Nephron progenitor cell (in vitro differentiated cells): ENCODE data around the gene OLA1.

Experiments used
- DNase-seq: peaks from one replicate; pipeline ENCODE4 v3.0.0; 2021
- H3K27ac Mint-ChIP-seq: 2 replicates; pipeline ENCODE4 v1.8.0; 2021; ENCODE audit warnings: mild to moderate bottlenecking, moderate library complexity, mixed read lengths
- H3K27me3 Mint-ChIP-seq: 2 replicates; pipeline ENCODE4 v1.8.0; 2021; ENCODE audit warnings: mild to moderate bottlenecking, low read depth, mixed read lengths; ENCODE audit not compliant: poor library complexity
- H3K36me3 Mint-ChIP-seq: 2 replicates; pipeline ENCODE4 v1.8.0; 2021; ENCODE audit warnings: low read depth, mixed read lengths
- H3K4me1 Mint-ChIP-seq: 2 replicates; pipeline ENCODE4 v1.8.0; 2021; ENCODE audit warnings: mixed read lengths
- H3K4me3 Mint-ChIP-seq: 2 replicates; pipeline ENCODE4 v1.8.0; 2021; ENCODE audit warnings: mild to moderate bottlenecking, moderate library complexity, mixed read lengths
- H3K9me3 Mint-ChIP-seq: 2 replicates; pipeline ENCODE4 v1.8.0; 2021; ENCODE audit warnings: mild to moderate bottlenecking, moderate library complexity, mixed read lengths
- TF ChIP-seq, protein P1 (sequence below): fragments of 200-600 bp; sonication (generic); IDR thresholded peaks from 2 replicates; pipeline ENCODE4 v1.5.0; 2021; ENCODE audit warnings: antibody characterized with exemption

OLA1 gene

DNA sequence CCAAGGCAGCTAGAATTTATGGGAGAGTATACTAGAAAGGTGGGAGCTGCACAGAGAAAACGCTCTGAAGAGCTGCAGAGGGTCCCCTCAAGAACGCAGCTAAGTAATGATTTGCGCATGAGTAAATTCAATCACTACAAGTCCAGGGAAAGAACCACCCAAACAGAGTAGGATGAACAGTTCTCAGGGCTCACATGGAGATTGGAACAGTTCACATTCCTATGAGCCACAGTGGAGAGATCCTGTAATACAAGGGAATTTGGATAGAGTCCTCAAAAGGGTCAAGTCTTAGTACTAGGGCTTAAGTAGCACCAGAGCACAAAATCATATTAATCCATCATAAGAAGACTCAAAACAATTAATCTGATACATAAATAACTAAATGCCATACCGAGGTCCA, 12.7 kb downstream of the OLA1 start:
- no peak for DNase-seq
- H3K36me3 Mint-ChIP-seq, result peaks cover 19% of the 10 kb centered on the region
- no peaks in the 10 kb centered on the region for H3K9me3 Mint-ChIP-seq
- peak overlapping the region; percentile 37 for H3K27ac Mint-ChIP-seq
- TF ChIP-seq, protein P1, sequence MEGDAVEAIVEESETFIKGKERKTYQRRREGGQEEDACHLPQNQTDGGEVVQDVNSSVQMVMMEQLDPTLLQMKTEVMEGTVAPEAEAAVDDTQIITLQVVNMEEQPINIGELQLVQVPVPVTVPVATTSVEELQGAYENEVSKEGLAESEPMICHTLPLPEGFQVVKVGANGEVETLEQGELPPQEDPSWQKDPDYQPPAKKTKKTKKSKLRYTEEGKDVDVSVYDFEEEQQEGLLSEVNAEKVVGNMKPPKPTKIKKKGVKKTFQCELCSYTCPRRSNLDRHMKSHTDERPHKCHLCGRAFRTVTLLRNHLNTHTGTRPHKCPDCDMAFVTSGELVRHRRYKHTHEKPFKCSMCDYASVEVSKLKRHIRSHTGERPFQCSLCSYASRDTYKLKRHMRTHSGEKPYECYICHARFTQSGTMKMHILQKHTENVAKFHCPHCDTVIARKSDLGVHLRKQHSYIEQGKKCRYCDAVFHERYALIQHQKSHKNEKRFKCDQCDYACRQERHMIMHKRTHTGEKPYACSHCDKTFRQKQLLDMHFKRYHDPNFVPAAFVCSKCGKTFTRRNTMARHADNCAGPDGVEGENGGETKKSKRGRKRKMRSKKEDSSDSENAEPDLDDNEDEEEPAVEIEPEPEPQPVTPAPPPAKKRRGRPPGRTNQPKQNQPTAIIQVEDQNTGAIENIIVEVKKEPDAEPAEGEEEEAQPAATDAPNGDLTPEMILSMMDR, result no peak
- H3K27me3 Mint-ChIP-seq, result no peaks in the 10 kb centered on the region
- H3K4me3 Mint-ChIP-seq, result no peak overlapping the region
- H3K4me1 Mint-ChIP-seq, result peaks cover 21% of the 10 kb centered on the region

DNA sequence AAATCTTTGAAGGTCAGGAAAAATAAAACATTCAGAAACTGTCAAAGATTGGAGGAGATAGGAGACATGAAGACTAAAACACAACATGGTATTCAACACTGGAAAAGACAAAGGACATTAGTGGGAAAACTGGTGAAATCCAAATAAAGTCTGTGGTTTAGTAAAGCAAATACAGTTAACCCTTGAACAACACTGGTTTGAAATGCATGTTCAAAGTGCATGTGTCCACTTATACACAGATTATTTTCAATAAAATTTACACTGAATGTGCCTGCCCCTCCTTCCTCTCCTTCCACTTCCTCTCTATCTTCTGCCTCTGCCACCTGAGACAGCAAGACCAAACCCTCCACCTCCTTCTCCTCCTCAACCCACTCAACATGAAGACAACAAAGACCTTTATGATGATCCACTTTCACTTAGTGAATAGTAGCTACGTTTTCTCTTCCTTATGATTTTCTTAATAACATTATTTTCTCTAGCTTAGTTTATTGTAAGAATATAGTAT, 14.5 kb downstream of the OLA1 start:
- DNase-seq, result no peak
- no peaks in the 10 kb centered on the region for H3K27me3 Mint-ChIP-seq
- peaks cover 28% of the 10 kb centered on the region for H3K36me3 Mint-ChIP-seq
- TF ChIP-seq, protein P1, result no peak
- H3K9me3 Mint-ChIP-seq, result no peaks in the 10 kb centered on the region
- no peak overlapping the region for H3K27ac Mint-ChIP-seq
- no peak overlapping the region for H3K4me3 Mint-ChIP-seq
- H3K4me1 Mint-ChIP-seq, result peaks cover 21% of the 10 kb centered on the region

DNA sequence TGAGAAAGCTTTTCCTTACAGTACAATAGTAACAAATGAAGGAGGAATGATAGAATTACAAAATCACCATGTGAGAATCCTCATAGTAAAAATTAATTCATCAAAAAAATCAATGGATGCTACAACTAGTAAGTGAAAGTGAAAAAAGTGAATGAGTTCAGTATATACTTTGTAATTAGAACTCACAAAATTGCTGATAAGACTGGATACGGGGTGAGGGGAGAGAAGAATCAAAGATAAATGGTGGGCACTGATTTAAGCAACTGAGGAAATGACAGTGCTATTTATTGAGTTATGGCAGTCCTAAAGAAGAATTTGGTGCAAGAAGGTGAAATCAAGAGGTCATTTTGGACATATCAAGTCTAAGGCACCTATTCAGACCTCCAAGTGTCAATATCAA, 20.6 kb downstream of the OLA1 start:
- H3K4me1 Mint-ChIP-seq, result no peaks in the 10 kb centered on the region
- DNase-seq, result no peak
- no peaks in the 10 kb centered on the region for H3K27me3 Mint-ChIP-seq
- no peak overlapping the region for H3K27ac Mint-ChIP-seq
- no peaks in the 10 kb centered on the region for H3K9me3 Mint-ChIP-seq
- no peak overlapping the region for H3K4me3 Mint-ChIP-seq
- H3K36me3 Mint-ChIP-seq, result peaks cover 50% of the 10 kb centered on the region
- TF ChIP-seq, protein P1, result no peak

DNA sequence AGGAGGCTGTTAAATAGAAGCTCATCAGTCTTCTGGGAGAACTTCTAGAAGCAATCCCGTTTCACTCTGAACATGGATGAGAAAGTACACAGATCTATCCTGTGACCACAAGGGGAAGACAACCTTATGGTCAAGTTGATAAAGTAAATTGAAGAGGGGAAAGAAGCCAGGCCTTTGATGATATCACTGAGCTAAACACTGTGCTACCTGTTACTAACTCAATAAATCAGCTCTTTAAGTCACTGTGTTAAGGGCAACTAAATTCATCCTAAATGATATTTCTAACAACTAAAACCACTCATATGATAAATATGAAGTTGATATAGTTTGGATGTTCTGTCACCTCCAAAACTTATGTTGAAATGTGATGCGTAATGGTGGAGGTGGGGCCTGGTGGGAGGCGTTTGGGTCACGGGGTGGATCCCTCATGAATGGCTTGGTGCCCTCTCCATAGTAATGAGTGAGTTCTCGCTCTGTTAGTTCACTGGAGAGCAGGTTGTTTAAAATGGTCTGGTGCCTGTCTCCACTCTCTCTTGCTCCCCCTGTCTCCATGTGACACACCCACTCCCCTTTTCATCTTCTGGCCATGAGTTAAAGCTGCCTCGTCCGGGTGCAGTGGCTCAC, 23.6 kb downstream of the OLA1 start:
- peak overlapping the region; percentile 96 for H3K27ac Mint-ChIP-seq
- peaks cover 51% of the 10 kb centered on the region for H3K36me3 Mint-ChIP-seq
- H3K4me3 Mint-ChIP-seq, result no peak overlapping the region
- no peaks in the 10 kb centered on the region for H3K4me1 Mint-ChIP-seq
- no peaks in the 10 kb centered on the region for H3K27me3 Mint-ChIP-seq
- no peak for DNase-seq
- TF ChIP-seq, protein P1, result no peak
- H3K9me3 Mint-ChIP-seq, result no peaks in the 10 kb centered on the region

DNA sequence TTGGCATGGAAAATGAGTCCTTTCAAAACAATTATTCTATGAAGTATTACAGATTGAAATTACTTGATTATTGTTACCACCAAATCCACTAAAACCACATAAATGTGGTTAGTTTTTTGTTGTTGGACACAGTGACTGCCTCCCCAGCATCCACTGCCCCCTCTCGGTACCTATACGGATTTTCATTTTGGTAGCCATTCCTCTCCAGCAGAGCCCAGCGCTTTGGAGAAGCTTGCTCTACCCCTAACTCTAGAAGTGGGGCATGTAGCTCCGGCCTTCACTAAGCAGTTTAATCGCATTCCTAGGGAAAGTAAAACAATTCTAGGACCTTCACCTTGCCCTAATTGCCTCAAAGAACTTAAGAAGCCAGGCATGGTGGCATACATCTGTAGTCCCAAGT, 24.2 kb downstream of the OLA1 start:
- TF ChIP-seq, protein P1, result no peak
- Mint-ChIP-seq H3K4me3 (no peak overlapping the region), H3K27ac (no peak overlapping the region), H3K27me3 (no peaks in the 10 kb centered on the region), H3K4me1 (no peaks in the 10 kb centered on the region), H3K36me3 (peaks cover 44% of the 10 kb centered on the region), H3K9me3 (no peaks in the 10 kb centered on the region)
- DNase-seq, result no peak

DNA sequence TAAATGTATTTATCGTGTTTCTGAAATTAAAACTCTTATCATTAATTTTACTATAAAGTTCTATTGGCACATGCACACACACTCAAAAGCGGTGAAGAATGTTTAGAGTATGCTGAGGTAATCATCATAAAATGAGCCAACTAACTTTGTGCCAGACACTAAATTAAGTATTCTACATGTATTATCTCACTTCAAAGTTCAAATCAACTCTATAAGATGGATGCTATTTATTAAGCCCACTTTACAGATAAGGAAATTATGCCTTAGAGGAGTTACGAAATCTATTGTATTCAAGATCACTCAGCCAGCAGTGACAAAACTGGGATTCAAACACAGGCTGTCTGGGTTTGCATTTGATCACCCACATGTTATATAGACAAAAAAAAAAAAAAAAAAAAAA, 24.9 kb downstream of the OLA1 start:
- DNase-seq, result no peak
- H3K36me3 Mint-ChIP-seq, result peaks cover 37% of the 10 kb centered on the region
- H3K27ac Mint-ChIP-seq, result no peak overlapping the region
- no peaks in the 10 kb centered on the region for H3K27me3 Mint-ChIP-seq
- TF ChIP-seq, protein P1, result no peak
- H3K9me3 Mint-ChIP-seq, result no peaks in the 10 kb centered on the region
- H3K4me3 Mint-ChIP-seq, result no peak overlapping the region
- no peaks in the 10 kb centered on the region for H3K4me1 Mint-ChIP-seq
